Thyroid gland (tissue), 4 donors: ENCODE measurements around the gene OFD1. TPM values are rescaled to one million over a fixed set of nuclear protein-coding genes. Genes with fewer than 3 reads are reported as not detected.

Experiments used
- DNase-seq, 2 donors: peaks; one replicate each; pipeline ENCODE4 v3.0.0-alpha.2; 2019
- H3K27ac ChIP-seq, 3 donors: fragments of 200-600 bp; sonication (generic); 1 replicate in 2 of 3; 2 replicates in 1 of 3; pipeline ENCODE4 v1.5.1; 2016 to 2019; ENCODE audit warnings: mild to moderate bottlenecking in 1 of 3, moderate library complexity in 1 of 3
- H3K27me3 ChIP-seq: fragments of 200-600 bp; sonication (generic); one replicate; pipeline ENCODE4 v1.5.1; 2019
- H3K36me3 ChIP-seq, 2 donors: fragments of 200-600 bp; sonication (generic); one replicate each; pipeline ENCODE4 v1.5.1; 2016 to 2019
- H3K4me1 ChIP-seq, 2 donors: fragments of 200-600 bp; sonication (generic); one replicate each; pipeline ENCODE4 v1.5.1; 2017 to 2019
- H3K4me3 ChIP-seq, 3 donors: fragments of 200-600 bp; sonication (generic); replicated peaks in 1 of 3; 1 replicate in 2 of 3; 2 replicates in 1 of 3; pipeline ENCODE4 v1.5.1; 2016; ENCODE audit warnings: mild to moderate bottlenecking in 1 of 3
- H3K9me3 ChIP-seq: fragments of 200-600 bp; sonication (generic); one replicate; pipeline ENCODE4 v1.5.1; 2017
- POLR2A ChIP-seq, 2 donors: fragments of 450-650 bp; IDR thresholded peaks; one replicate each; pipeline ENCODE4 v1.6.1; 2017; ENCODE audit warnings: antibody characterized with exemption in 2 of 2, mild to moderate bottlenecking in 2 of 2, moderate library complexity in 1 of 2
- WGBS, 2 donors: methylation state at CpG; one replicate each; pipeline ENCODE4 v1.1.5; 2017; 5-methylcytosine and 5-hydroxymethylcytosine counted together
- intact Hi-C: fragments of 100-400 bp; cut with DNase I; formaldehyde crosslinking; loops from one replicate; pipeline ENCODE4 v1.15.1; 2023
- total RNA-seq, 4 donors: library from RNA; depleted of rRNA; stranded (reverse); fragments of >200 nt; gene quantifications; one replicate each; pipeline ENCODE4 v1.2.3, GENCODE V29; 2016
- TF ChIP-seq, protein P1 (sequence below), 6 experiments: fragments of 200-600 bp in 3 of 6; fragments of 450-650 bp in 3 of 6; sonication (generic) in 3 of 6; IDR thresholded peaks; one replicate each; pipeline ENCODE4 v1.5.1; 2016 to 2019; ENCODE audit warnings: antibody characterized with exemption in 6 of 6, mild to moderate bottlenecking in 2 of 6, inconsistent platforms in 1 of 6, moderate library complexity in 1 of 6

OFD1 gene
- total RNA-seq, 4 donors from 2014 or later = 33.6 to 46.0 (median 43.5) TPM

DNA sequence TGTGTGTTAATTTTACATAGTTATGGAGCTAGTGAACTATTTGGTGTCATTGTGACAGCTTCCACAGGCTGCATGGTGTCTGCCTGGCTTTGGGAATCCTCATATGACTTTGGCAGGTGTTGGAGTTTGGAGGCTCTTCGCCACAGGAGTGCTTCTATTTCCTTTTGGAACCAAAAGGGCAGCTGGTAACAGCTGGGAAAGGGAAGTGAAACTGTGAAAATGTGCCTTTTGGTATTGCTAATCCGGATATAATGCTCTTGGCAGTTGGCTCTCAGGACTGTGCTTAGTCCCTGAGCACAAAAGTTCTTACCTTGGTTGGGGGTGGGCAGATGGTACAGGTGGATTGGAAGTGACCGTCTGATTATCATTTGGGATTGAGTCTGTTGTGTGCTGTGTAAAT lies 18.1 kb downstream of the OFD1 start:
- H3K36me3 ChIP-seq = peaks cover 0 to 12% of the 10 kb centered on the region in 2 donors
- no peak overlapping the region for H3K27ac ChIP-seq
- WGBS, 2 donors = 75 to 87% methylated on average over 3 of the region's 3 CpGs
- H3K4me1 ChIP-seq = no peaks in the 10 kb centered on the region
- no peaks in the 10 kb centered on the region for H3K27me3 ChIP-seq
- no peaks in the 10 kb centered on the region for H3K9me3 ChIP-seq
- TF ChIP-seq POLR2A (IDR thresholded peaks at IDR 0.05) = no peak
- TF ChIP-seq, protein P1, sequence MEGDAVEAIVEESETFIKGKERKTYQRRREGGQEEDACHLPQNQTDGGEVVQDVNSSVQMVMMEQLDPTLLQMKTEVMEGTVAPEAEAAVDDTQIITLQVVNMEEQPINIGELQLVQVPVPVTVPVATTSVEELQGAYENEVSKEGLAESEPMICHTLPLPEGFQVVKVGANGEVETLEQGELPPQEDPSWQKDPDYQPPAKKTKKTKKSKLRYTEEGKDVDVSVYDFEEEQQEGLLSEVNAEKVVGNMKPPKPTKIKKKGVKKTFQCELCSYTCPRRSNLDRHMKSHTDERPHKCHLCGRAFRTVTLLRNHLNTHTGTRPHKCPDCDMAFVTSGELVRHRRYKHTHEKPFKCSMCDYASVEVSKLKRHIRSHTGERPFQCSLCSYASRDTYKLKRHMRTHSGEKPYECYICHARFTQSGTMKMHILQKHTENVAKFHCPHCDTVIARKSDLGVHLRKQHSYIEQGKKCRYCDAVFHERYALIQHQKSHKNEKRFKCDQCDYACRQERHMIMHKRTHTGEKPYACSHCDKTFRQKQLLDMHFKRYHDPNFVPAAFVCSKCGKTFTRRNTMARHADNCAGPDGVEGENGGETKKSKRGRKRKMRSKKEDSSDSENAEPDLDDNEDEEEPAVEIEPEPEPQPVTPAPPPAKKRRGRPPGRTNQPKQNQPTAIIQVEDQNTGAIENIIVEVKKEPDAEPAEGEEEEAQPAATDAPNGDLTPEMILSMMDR (IDR thresholded peaks at IDR 0.05) = no peak
- intact Hi-C loops = no loop called here
- no peak overlapping the region for H3K4me3 ChIP-seq
- DNase-seq = no peak

DNA sequence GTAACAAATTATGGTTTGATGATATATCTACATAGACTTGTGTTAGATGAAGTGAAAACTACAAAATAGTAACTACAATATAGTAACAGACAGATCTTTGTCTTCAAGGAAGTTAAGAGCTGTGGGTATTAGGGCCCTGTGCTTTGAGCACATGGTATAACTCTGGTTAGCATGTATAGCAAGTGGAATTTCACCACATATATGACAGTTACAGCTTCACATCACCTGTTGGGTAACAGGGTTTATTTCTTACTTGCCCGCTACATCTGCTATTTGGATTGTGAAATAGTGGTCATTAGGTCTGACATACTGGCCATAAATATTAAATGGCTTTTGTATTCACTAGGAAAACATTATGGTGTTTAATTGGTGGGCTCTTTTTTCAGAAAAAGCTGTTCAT lies 20.2 kb downstream of the OFD1 start:
- H3K36me3 ChIP-seq = peaks cover 0 to 23% of the 10 kb centered on the region in 2 donors
- H3K4me1 ChIP-seq = no peaks in the 10 kb centered on the region
- 82 to 100% methylated on average over 1 of the region's 1 CpG for WGBS, 2 donors
- no peak overlapping the region for H3K27ac ChIP-seq
- no peaks in the 10 kb centered on the region for H3K9me3 ChIP-seq
- intact Hi-C loops = no loop called here
- H3K27me3 ChIP-seq = no peaks in the 10 kb centered on the region
- no peak for DNase-seq
- TF ChIP-seq, protein P1 (IDR thresholded peaks at IDR 0.05) = no peak
- TF ChIP-seq POLR2A (IDR thresholded peaks at IDR 0.05) = no peak
- H3K4me3 ChIP-seq = no peak overlapping the region

DNA sequence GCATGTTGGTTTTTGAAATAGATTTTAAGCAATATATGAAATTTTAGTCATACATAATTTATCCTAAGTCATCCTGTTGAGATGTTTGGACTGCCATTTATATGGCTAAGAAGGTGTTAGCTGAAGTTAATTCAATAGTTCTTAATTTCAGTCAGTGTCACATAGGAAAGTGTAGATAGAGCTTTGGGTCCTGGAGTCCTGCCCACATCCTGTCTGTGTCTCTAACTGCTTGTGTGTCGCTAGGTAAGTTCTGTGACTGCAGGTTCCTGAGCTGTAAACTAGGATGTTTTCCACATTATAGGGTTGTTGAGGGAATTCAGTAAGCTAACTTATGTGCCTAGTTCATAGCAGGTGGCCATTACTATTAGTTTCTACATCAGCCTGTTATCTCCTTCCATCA lies 20.7 kb downstream of the OFD1 start:
- DNase-seq = no peak
- 88 to 89% methylated on average over 1 of the region's 1 CpG for WGBS, 2 donors
- H3K4me3 ChIP-seq = no peak overlapping the region
- H3K4me1 ChIP-seq = no peaks in the 10 kb centered on the region
- TF ChIP-seq POLR2A (IDR thresholded peaks at IDR 0.05) = no peak
- TF ChIP-seq, protein P1 (IDR thresholded peaks at IDR 0.05) = no peak
- no peak overlapping the region for H3K27ac ChIP-seq
- H3K36me3 ChIP-seq = peaks cover 0 to 23% of the 10 kb centered on the region in 2 donors
- no peaks in the 10 kb centered on the region for H3K9me3 ChIP-seq
- intact Hi-C loops = no loop called here
- H3K27me3 ChIP-seq = no peaks in the 10 kb centered on the region

DNA sequence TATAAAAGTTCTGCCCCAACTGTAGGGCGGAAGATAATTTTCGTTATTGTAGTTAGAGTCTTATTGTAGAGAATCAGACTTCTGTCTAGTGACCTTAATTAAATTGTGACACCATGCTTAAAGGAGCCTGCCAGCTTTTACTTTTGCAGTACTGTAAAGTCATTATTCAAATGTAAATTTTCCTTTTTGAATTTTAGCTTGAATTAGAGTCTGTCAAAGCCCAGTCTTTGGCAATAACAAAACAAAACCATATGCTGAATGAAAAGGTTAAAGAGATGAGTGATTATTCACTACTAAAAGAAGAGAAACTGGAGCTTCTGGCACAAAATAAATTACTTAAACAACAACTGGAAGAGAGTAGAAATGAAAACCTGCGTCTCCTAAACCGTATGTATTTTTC lies 21.8 kb downstream of the OFD1 start:
- 95 to 98% methylated on average over 4 of the region's 4 CpGs for WGBS, 2 donors
- H3K9me3 ChIP-seq = no peaks in the 10 kb centered on the region
- no peak for TF ChIP-seq POLR2A (IDR thresholded peaks at IDR 0.05)
- TF ChIP-seq, protein P1 (IDR thresholded peaks at IDR 0.05) = no peak
- H3K36me3 ChIP-seq = peaks cover 8 to 28% of the 10 kb centered on the region in 2 donors
- H3K27ac ChIP-seq = no peak overlapping the region
- intact Hi-C loops = no loop called here
- no peaks in the 10 kb centered on the region for H3K27me3 ChIP-seq
- DNase-seq = no peak
- H3K4me1 ChIP-seq = no peaks in the 10 kb centered on the region
- H3K4me3 ChIP-seq = no peak overlapping the region

DNA sequence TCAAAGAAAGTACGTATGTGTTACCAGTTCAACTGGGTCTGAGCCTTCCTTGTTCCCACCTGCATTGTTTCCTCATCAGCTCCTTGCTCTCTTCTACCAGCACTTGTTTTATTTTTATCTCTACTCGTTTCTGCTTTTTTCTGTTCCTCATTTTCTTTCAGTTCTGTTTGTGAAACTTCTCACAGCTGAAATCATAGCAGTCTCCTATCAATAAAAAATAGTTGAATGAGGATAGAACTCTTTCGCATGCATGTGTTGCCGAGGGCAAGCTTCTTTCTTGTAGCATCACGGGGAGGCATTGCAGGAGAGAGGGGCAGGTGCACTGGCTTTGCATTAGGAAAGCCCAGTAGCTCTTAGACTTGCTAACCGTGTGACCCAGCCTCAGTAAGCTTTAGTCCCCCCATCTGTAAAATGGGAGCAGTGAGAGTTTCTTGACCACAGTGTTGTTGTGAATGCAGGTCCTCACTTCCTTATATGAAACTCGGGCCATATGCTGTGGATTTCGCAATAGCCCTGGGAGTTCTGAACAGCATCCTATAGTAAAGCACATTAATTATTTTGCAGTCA lies 24.7 kb downstream of the OFD1 start:
- DNase-seq = no peak
- 84 to 90% methylated on average over 8 of the region's 8 CpGs for whole genome bisulfite sequencing, 2 donors

More for the DNA sequence above, 24.7 kb downstream of the OFD1 start:
- Histone ChIP-seq H3K9me3 (no peaks in the 10 kb centered on the region), H3K4me3 (no peak overlapping the region), H3K27ac (no peak overlapping the region), H3K36me3 (peaks cover 15 to 35% of the 10 kb centered on the region in 2 donors), H3K4me1 (no peaks in the 10 kb centered on the region), H3K27me3 (no peaks in the 10 kb centered on the region)
- intact Hi-C loops = no loop called here
- no peak for TF ChIP-seq POLR2A (IDR thresholded peaks at IDR 0.05)
- TF ChIP-seq, protein P1 (IDR thresholded peaks at IDR 0.05) = no peak
